Esophagus muscularis mucosa (tissue), 4 donors: ENCODE results near the gene PLCH2. TPM values are rescaled to one million over a fixed set of nuclear protein-coding genes. Genes with fewer than 3 reads are reported as not detected.

Experiments used
- DNase-seq: peaks from one replicate; pipeline ENCODE4 v3.0.0-alpha.2; 2017; ENCODE audit errors: extremely low spot score
- H3K27ac ChIP-seq, 4 donors: fragments of 200-600 bp; sonication (generic); replicated peaks in 1 of 4; 1 replicate in 3 of 4; 2 replicates in 1 of 4; pipeline ENCODE4 v1.5.1; 2016 to 2019; ENCODE audit warnings: mild to moderate bottlenecking in 1 of 4
- H3K27me3 ChIP-seq, 4 donors: fragments of 200-600 bp; sonication (generic); one replicate each; pipeline versions ENCODE4 v1.5.1 to v1.6.0; 2016 to 2019
- H3K36me3 ChIP-seq, 4 donors: fragments of 200-600 bp; sonication (generic); one replicate each; pipeline ENCODE4 v1.5.1; 2016 to 2019
- H3K4me1 ChIP-seq, 4 donors: fragments of 200-600 bp; sonication (generic); one replicate each; pipeline ENCODE4 v1.5.1; 2016 to 2019
- H3K4me3 ChIP-seq, 4 donors: fragments of 200-600 bp; sonication (generic); 1 replicate in 2 of 4; 2 replicates in 2 of 4; pipeline ENCODE4 v1.5.1; 2016 to 2019; ENCODE audit warnings: mild to moderate bottlenecking in 4 of 4, moderate library complexity in 1 of 4
- H3K9me3 ChIP-seq, 4 donors: fragments of 200-600 bp; sonication (generic); 1 replicate in 3 of 4; 2 replicates in 1 of 4; pipeline ENCODE4 v1.5.1; 2016 to 2019
- CTCF ChIP-seq, 3 experiments: fragments of 200-600 bp in 2 of 3; fragments of 450-650 bp in 1 of 3; sonication (generic) in 2 of 3; IDR thresholded peaks; one replicate each; pipeline ENCODE4 v1.5.1; 2017 to 2019; ENCODE audit warnings: antibody characterized with exemption in 3 of 3, mild to moderate bottlenecking in 2 of 3, moderate library complexity in 1 of 3
- EP300 ChIP-seq: sonication (generic); formaldehyde crosslinking; IDR thresholded peaks from one replicate; pipeline ENCODE4 v1.6.1; 2017; ENCODE audit warnings: antibody characterized with exemption
- POLR2A ChIP-seq: fragments of 450-650 bp; IDR thresholded peaks from one replicate; pipeline ENCODE4 v1.6.1; 2017; ENCODE audit warnings: antibody characterized with exemption, moderate library complexity, mild to moderate bottlenecking, low read depth
- POLR2AphosphoS5 ChIP-seq, 2 donors: sonication (generic); formaldehyde crosslinking; IDR thresholded peaks; one replicate each; pipeline ENCODE4 v1.6.1; 2017; ENCODE audit warnings: antibody characterized with exemption in 2 of 2
- WGBS: methylation state at CpG from one replicate; pipeline ENCODE4 v1.1.5; 2018; 5-methylcytosine and 5-hydroxymethylcytosine counted together
- intact Hi-C: fragments of 100-400 bp; cut with DNase I; formaldehyde crosslinking; loops from one replicate; pipeline ENCODE4 v1.15.1; 2023
- total RNA-seq, 4 donors: library from RNA; depleted of rRNA; stranded (reverse); fragments of >200 nt; gene quantifications; one replicate each; pipeline versions ENCODE4 v1.1.0 to v1.2.1, GENCODE V29; 2016

PLCH2 gene
- total RNA-seq, 4 donors from 2014 or later: 0.06 to 0.42 (median 0.26) TPM

- H3K4me1 ChIP-seq: peaks cover 5 to 15% (median 14%) of the 10 kb centered on the region in 4 donors
- WGBS: 80% methylated on average over 23 of the region's 25 CpGs
- no peaks in the 10 kb centered on the region for H3K9me3 ChIP-seq
- peaks cover 72 to 76% (median 76%) of the 10 kb centered on the region in 4 donors for H3K36me3 ChIP-seq
- H3K27ac ChIP-seq: no peak overlapping the region
- no peak overlapping the region for H3K4me3 ChIP-seq
- no peak for DNase-seq
- TF ChIP-seq POLR2AphosphoS5 (IDR thresholded peaks at IDR 0.05) (no peak), EP300 (no peak), POLR2A (no peak), CTCF (IDR thresholded peaks at IDR 0.05) (no peak)
- intact Hi-C loops: no loop called here
- no peaks in the 10 kb centered on the region for H3K27me3 ChIP-seq
These were observed 43.1 kb downstream of the PLCH2 start for GRCh38 chr1:2519029-2519685.

GRCh38 chr1:2519729-2520128 is 43.6 kb downstream of the PLCH2 start:
- no peak for DNase-seq
- Histone ChIP-seq H3K9me3 (no peaks in the 10 kb centered on the region), H3K36me3 (peaks cover 67 to 70% (median 70%) of the 10 kb centered on the region in 4 donors), H3K4me1 (peaks cover 11 to 21% (median 19%) of the 10 kb centered on the region in 4 donors), H3K4me3 (no peak overlapping the region), H3K27me3 (no peaks in the 10 kb centered on the region), H3K27ac (no peak overlapping the region)
- 94% methylated on average over 11 of the region's 30 CpGs for WGBS
- TF ChIP-seq EP300: no peak
- TF ChIP-seq POLR2AphosphoS5 (IDR thresholded peaks at IDR 0.05): no peak
- no peak for TF ChIP-seq CTCF (IDR thresholded peaks at IDR 0.05)
- no peak for TF ChIP-seq POLR2A
- intact Hi-C loops: no loop called here

- intact Hi-C loops: no loop called here
- H3K27me3 ChIP-seq: no peaks in the 10 kb centered on the region
- H3K9me3 ChIP-seq: no peaks in the 10 kb centered on the region
- no peak for TF ChIP-seq POLR2AphosphoS5 (IDR thresholded peaks at IDR 0.05)
- TF ChIP-seq POLR2A: no peak
- no peak for TF ChIP-seq EP300
- no peak for TF ChIP-seq CTCF (IDR thresholded peaks at IDR 0.05)
- peaks cover 65 to 66% (median 65%) of the 10 kb centered on the region in 4 donors for H3K36me3 ChIP-seq
- H3K4me1 ChIP-seq: peaks cover 15 to 26% (median 24%) of the 10 kb centered on the region in 4 donors
- WGBS: 89% methylated on average over 7 of the region's 20 CpGs
- no peak overlapping the region for H3K4me3 ChIP-seq
- DNase-seq: no peak
- H3K27ac ChIP-seq: no peak overlapping the region
These were observed 44.1 kb downstream of the PLCH2 start for GRCh38 chr1:2520206-2520605.

- H3K27me3 ChIP-seq: no peaks in the 10 kb centered on the region
- peaks cover 19 to 32% (median 30%) of the 10 kb centered on the region in 4 donors for H3K4me1 ChIP-seq
- WGBS: 90% methylated on average over 21 of the region's 21 CpGs
- no peak for DNase-seq
- H3K36me3 ChIP-seq: peaks cover 59 to 60% (median 59%) of the 10 kb centered on the region in 4 donors
- no peaks in the 10 kb centered on the region for H3K9me3 ChIP-seq
- TF ChIP-seq EP300 (no peak), POLR2A (no peak), CTCF (IDR thresholded peaks at IDR 0.05) (no peak), POLR2AphosphoS5 (IDR thresholded peaks at IDR 0.05) (no peak)
- no peak overlapping the region for H3K27ac ChIP-seq
- intact Hi-C loops: no loop called here
- H3K4me3 ChIP-seq: no peak overlapping the region
These were observed 44.7 kb downstream of the PLCH2 start for GRCh38 chr1:2520806-2521205.
